ENCODE measurements around the gene DDAH1. TPM values are rescaled to one million over a fixed set of nuclear protein-coding genes. Genes with fewer than 3 reads are reported as not detected.

The DDAH1 gene
- total and polyA plus RNA-seq, 2 of the 4 experiments (the other 2 are of a cell fraction) = 78.0 to 94.5 TPM

- Histone ChIP-seq H2BK15ac (ENCODE audit: low read depth, low read length) (peak overlapping the region; percentile 94), H3K79me1 (ENCODE audit: low read depth in 1 of 2, low read length in 2 of 2) (peaks cover 22 to 83% of the 10 kb centered on the region in 2 experiments), H4K20me1 (ENCODE audit: insufficient read depth, low read length) (no peaks in the 10 kb centered on the region), H2BK5ac (ENCODE audit: low read depth, low read length, poor library complexity, severe bottlenecking) (peak overlapping the region; percentile 98), H3K4me1 (ENCODE audit: control insufficient read depth, insufficient read depth, low read length) (peaks cover 32% of the 10 kb centered on the region), H3K9ac (ENCODE audit: low read depth, low read length) (peak overlapping the region; percentile 66), H3K4me2 (ENCODE audit: low read depth, low read length) (peak overlapping the region; percentile 58; the same call in 1 of the 2 replicates), H4K91ac (ENCODE audit: insufficient read depth, low read depth, low read length) (peak overlapping the region; percentile 97), H2AK9ac (replicated peaks; ENCODE audit: low read depth, low read length, poor library complexity) (peak overlapping the region; percentile 91), H3K9me3 (ENCODE audit: control insufficient read depth, insufficient read depth, low read length) (no peaks in the 10 kb centered on the region), H3K56ac (ENCODE audit: extremely low read depth, insufficient read depth, low read length) (peak overlapping the region; percentile 92), H3K4ac (ENCODE audit: low read depth, low read length) (peak overlapping the region; percentile 99), H2BK120ac (ENCODE audit: low read depth, low read length) (peak overlapping the region; percentile 99), H4K8ac (ENCODE audit: low read depth in 2 of 2, low read length in 2 of 2) (peak overlapping the region; percentile 97 to 98), H3K18ac (ENCODE audit: low read depth, low read length) (peak overlapping the region; percentile 99), H2AK5ac (ENCODE audit: low read depth, low read length) (peak overlapping the region; percentile 100), H3K4me3 (ENCODE audit: insufficient read depth, low read depth, low read length) (no peak overlapping the region), H3K14ac (replicated peaks; ENCODE audit: low read depth, low read length) (peak overlapping the region; percentile 99), H3K9me1 (ENCODE audit: insufficient read depth, low read length) (peaks cover 28% of the 10 kb centered on the region), H3K27ac (ENCODE audit: insufficient read depth, low read length) (peak overlapping the region; percentile 98), H3K27me3 (ENCODE audit: control insufficient read depth, insufficient read depth, low read length) (no peaks in the 10 kb centered on the region), H4K5ac (ENCODE audit: low read depth, low read length) (peak overlapping the region; percentile 99), H3K36me3 (ENCODE audit: control insufficient read depth, insufficient read depth, low read length) (peaks cover 8% of the 10 kb centered on the region; the same call in 1 of the 2 replicates), H2BK20ac (ENCODE audit: low read depth, low read length) (peak overlapping the region; percentile 99), H3K23ac (ENCODE audit: low read depth, low read length) (peak overlapping the region; percentile 98), H2AFZ (replicated peaks; ENCODE audit: low read length, poor library complexity) (peak overlapping the region; percentile 25)
- dilution Hi-C loops (cut with HindIII; ENCODE audit: low sequenced_read_pairs, unreplicated experiment) (no loop called here), intact Hi-C loops (cut with micrococcal nuclease) (no loop called here), in situ Hi-C loops (cut with MboI; ENCODE audit: low sequenced_read_pairs) (no loop called here)
- 0% methylated on average over 1 of the region's 2 CpGs; no CpG with 5 or more reads in 1 of the 2 experiments for WGBS, 2 experiments (ENCODE audit: extremely low coverage in 2 of 2, insufficient read length in 1 of 2)
- no TSS peak for BruUV-seq (replicated peaks)
- POLR2A ChIA-PET (ENCODE audit: unreplicated experiment) = interaction anchor here (0.5 to 0.7 kb wide), 6 partner anchors 10 to 292 kb away, joined by 3 to 27 read pairs (median 4); no protein-coding TSS in a partner anchor
- CTCF ChIA-PET = interaction anchor here (1.5 kb wide), 1 partner anchor 10 kb away, joined by 5 read pairs; no protein-coding TSS in a partner anchor
- peak; percentile 81 for DNase-seq
- no peak for TF ChIP-seq USF2 (IDR thresholded peaks at IDR 0.05; ENCODE audit: low read depth, low read length)
- no peak for TF ChIP-seq RFX5 (IDR thresholded peaks at IDR 0.05; ENCODE audit: low read depth, low read length)
- TF ChIP-seq MAFK (IDR thresholded peaks at IDR 0.05; ENCODE audit: low read depth, low read length) = no peak
- 0 out of 2 replicates have a peak, but pooled peaks have one; percentile 56 for TF ChIP-seq CHD1 (IDR thresholded peaks at IDR 0.05; ENCODE audit: low read depth, low read length)
- ATAC-seq (ENCODE audit: low read depth) = peak; percentile 53
Measured at GRCh38 chr1:85320371-85321131, 144.4 kb downstream of the DDAH1 start.
